Sigmoid colon (tissue), 7 donors: ENCODE measurements around the gene MACROD2. TPM values are rescaled to one million over a fixed set of nuclear protein-coding genes. Genes with fewer than 3 reads are reported as not detected.

Source experiments
- DNase-seq: peaks from one replicate; pipeline ENCODE4 v3.0.0-alpha.2; 2019
- H3K27ac ChIP-seq, 4 donors: fragments of 200-600 bp; sonication (generic); one replicate each; pipeline ENCODE4 v1.5.1; 2016 to 2019; ENCODE audit warnings: mild to moderate bottlenecking in 1 of 4
- H3K27me3 ChIP-seq, 3 donors: fragments of 200-600 bp; sonication (generic); one replicate each; pipeline ENCODE4 v1.5.1; 2019; ENCODE audit warnings: mild to moderate bottlenecking in 1 of 3
- H3K36me3 ChIP-seq, 4 donors: fragments of 200-600 bp; sonication (generic); one replicate each; pipeline ENCODE4 v1.5.1; 2016 to 2019
- H3K4me1 ChIP-seq, 4 donors: fragments of 200-600 bp; sonication (generic); one replicate each; pipeline ENCODE4 v1.5.1; 2017 to 2019
- H3K4me3 ChIP-seq, 4 donors: fragments of 200-600 bp; sonication (generic); one replicate each; pipeline ENCODE4 v1.5.1; 2017 to 2019; ENCODE audit warnings: mild to moderate bottlenecking in 2 of 4, moderate library complexity in 1 of 4
- H3K9me3 ChIP-seq, 4 donors: fragments of 200-600 bp in 3 of 4; sonication (generic) in 3 of 4; one replicate each; pipeline versions ENCODE4 v1.5.1 to v1.6.1; 2013 to 2019
- CTCF ChIP-seq, 4 experiments: fragments of 450-650 bp in 3 of 4; fragments of 200-600 bp in 1 of 4; IDR thresholded peaks; one replicate each; pipeline ENCODE4 v1.5.1; 2016 to 2019; ENCODE audit warnings: antibody characterized with exemption in 4 of 4, mild to moderate bottlenecking in 3 of 4, moderate library complexity in 2 of 4
- EP300 ChIP-seq, 4 donors: sonication (generic); formaldehyde crosslinking; IDR thresholded peaks; one replicate each; pipeline ENCODE4 v1.6.1; 2017; ENCODE audit warnings: antibody characterized with exemption in 4 of 4
- POLR2A ChIP-seq, 2 donors: fragments of 450-650 bp; IDR thresholded peaks; one replicate each; pipeline ENCODE4 v1.6.1; 2016; ENCODE audit warnings: antibody characterized with exemption in 2 of 2, mild to moderate bottlenecking in 2 of 2, moderate library complexity in 2 of 2
- POLR2AphosphoS5 ChIP-seq, 4 donors: sonication (generic); formaldehyde crosslinking; IDR thresholded peaks; one replicate each; pipeline ENCODE4 v1.6.1; 2017; ENCODE audit warnings: antibody characterized with exemption in 4 of 4
- WGBS, 2 donors: extraction: QIAGEN DNeasy Blood & Tissue Kit; methylation state at CpG; one replicate each; pipeline ENCODE4 v1.1.7; 2013; 5-methylcytosine and 5-hydroxymethylcytosine counted together
- intact Hi-C: fragments of 100-400 bp; cut with DNase I; formaldehyde crosslinking; loops from one replicate; pipeline ENCODE4 v1.15.1; 2023
- polyA plus RNA-seq, 3 donors: library from polyadenylated mRNA; stranded (reverse); fragments of 200-250 nt; gene quantifications; one replicate each; pipeline ENCODE4 v1.2.3, GENCODE V29; 2013
- total RNA-seq, 4 donors: library from RNA; depleted of rRNA; stranded (reverse); fragments of >200 nt; gene quantifications; one replicate each; pipeline ENCODE4 v1.1.0, GENCODE V29; 2016
- donor health status: healthy with polysubstance abuse.
- donor health status: Bipolar disorder and iron deficiency.
- donor health status: healthy.

MACROD2 gene
- total and polyA plus RNA-seq, 7 donors, result 1.2 to 22.4 (median 5.8) TPM

- Histone ChIP-seq H3K9me3 (no peaks in the 10 kb centered on the region), H3K4me1 (no peaks in the 10 kb centered on the region), H3K4me3 (no peak overlapping the region), H3K27me3 (no peaks in the 10 kb centered on the region), H3K27ac (no peak overlapping the region), H3K36me3 (no peaks in the 10 kb centered on the region)
- no peak for DNase-seq
- intact Hi-C loops, result no loop called here
- 89 to 90% methylated on average over 2 of the region's 2 CpGs for WGBS, 2 donors
- TF ChIP-seq POLR2A (IDR thresholded peaks at IDR 0.05) (no peak), CTCF (IDR thresholded peaks at IDR 0.05) (no peak), EP300 (IDR thresholded peaks at IDR 0.05) (no peak)
These were observed 787.4 kb downstream of the MACROD2 start for GRCh38 chr20:14782731-14783130.

DNA sequence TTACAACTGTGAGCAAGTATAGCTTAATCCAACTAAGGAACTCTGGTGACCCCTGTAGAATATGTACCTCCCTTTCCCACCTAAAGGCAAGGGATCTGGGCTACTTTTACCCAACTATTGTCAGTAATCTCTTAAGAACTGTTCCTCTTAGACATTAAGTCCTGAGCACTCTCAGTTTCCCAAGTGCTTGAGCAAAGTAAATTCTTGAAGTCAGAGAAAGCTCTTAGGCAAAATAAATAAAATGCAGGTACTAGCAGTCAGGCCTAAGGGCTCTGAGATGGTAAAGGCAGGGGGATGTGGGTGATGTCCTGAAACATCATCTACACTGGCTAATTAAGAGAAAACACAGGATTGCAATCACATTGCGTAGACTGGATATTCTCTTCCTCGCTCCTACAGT is 788.5 kb downstream of the MACROD2 start:
- H3K27ac ChIP-seq, result no peak overlapping the region
- H3K27me3 ChIP-seq, result no peaks in the 10 kb centered on the region
- TF ChIP-seq POLR2A (IDR thresholded peaks at IDR 0.05), result no peak
- TF ChIP-seq EP300 (IDR thresholded peaks at IDR 0.05), result no peak
- no peak for TF ChIP-seq CTCF (IDR thresholded peaks at IDR 0.05)
- no peak for TF ChIP-seq POLR2AphosphoS5 (IDR thresholded peaks at IDR 0.05)
- DNase-seq, result no peak
- intact Hi-C loops, result no loop called here
- H3K36me3 ChIP-seq, result no peaks in the 10 kb centered on the region
- H3K4me3 ChIP-seq, result no peak overlapping the region
- H3K9me3 ChIP-seq, result no peaks in the 10 kb centered on the region
- WGBS, 2 donors, result 96 to 97% methylated on average over 2 of the region's 2 CpGs
- no peaks in the 10 kb centered on the region for H3K4me1 ChIP-seq

- H3K27ac ChIP-seq, result no peak overlapping the region
- intact Hi-C loops, result no loop called here
- no peak for DNase-seq
- H3K4me3 ChIP-seq, result no peak overlapping the region
- H3K9me3 ChIP-seq, result no peaks in the 10 kb centered on the region
- no peak for TF ChIP-seq CTCF (IDR thresholded peaks at IDR 0.05)
- no peak for TF ChIP-seq POLR2AphosphoS5 (IDR thresholded peaks at IDR 0.05)
- TF ChIP-seq POLR2A (IDR thresholded peaks at IDR 0.05), result no peak
- TF ChIP-seq EP300 (IDR thresholded peaks at IDR 0.05), result no peak
- H3K36me3 ChIP-seq, result no peaks in the 10 kb centered on the region
- 82 to 87% methylated on average over 3 of the region's 3 CpGs for whole genome bisulfite sequencing, 2 donors
- no peaks in the 10 kb centered on the region for H3K4me1 ChIP-seq
- no peaks in the 10 kb centered on the region for H3K27me3 ChIP-seq
These were observed 789.9 kb downstream of the MACROD2 start for GRCh38 chr20:14785065-14785743.

DNA sequence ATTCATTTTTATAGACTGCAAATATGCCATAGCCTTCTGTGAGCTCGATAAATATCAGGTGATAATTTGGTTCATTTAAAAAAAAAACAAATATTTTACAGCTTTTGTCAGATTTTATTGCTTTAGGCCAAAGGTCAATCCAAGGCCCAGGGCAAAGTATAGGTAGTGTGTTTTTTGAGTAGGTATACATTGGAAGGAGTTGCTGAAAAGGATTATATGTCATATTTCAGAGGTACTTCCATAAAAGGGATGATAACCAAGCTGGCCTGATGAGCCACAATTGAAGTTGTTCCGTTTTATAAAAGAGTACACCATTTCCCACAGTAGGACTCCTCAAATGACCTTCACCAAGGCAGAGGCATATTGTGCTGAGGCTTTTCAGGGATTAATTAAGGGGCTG is 794.9 kb downstream of the MACROD2 start:
- no peak overlapping the region for H3K4me3 ChIP-seq
- no peak for DNase-seq
- H3K27me3 ChIP-seq, result no peaks in the 10 kb centered on the region
- TF ChIP-seq CTCF (IDR thresholded peaks at IDR 0.05), result no peak
- no peak for TF ChIP-seq EP300 (IDR thresholded peaks at IDR 0.05)
- no peak for TF ChIP-seq POLR2AphosphoS5 (IDR thresholded peaks at IDR 0.05)
- no peak for TF ChIP-seq POLR2A (IDR thresholded peaks at IDR 0.05)
- no peaks in the 10 kb centered on the region for H3K9me3 ChIP-seq
- intact Hi-C loops, result no loop called here
- no peak overlapping the region for H3K27ac ChIP-seq
- no peaks in the 10 kb centered on the region for H3K36me3 ChIP-seq
- no peaks in the 10 kb centered on the region for H3K4me1 ChIP-seq
- WGBS, 2 donors, result 21 to 70% methylated on average over 2 of the region's 2 CpGs
